SU-DHL-6 (cell line): ENCODE data around the gene ITPKB.

Experiments used
- H2AFZ ChIP-seq: fragments of 200-600 bp; sonication (generic); 2 replicates; pipeline ENCODE4 v1.6.1; 2014; ENCODE audit warnings: low read depth, mild to moderate bottlenecking, moderate library complexity, mixed read lengths, antibody characterized with exemption, low read length; ENCODE audit not compliant: severe bottlenecking
- H3F3A ChIP-seq: fragments of 200-600 bp; shearing (Covaris generic); 2 replicates; pipeline ENCODE4 v1.6.0; 2016; ENCODE audit warnings: antibody characterized with exemption, mild to moderate bottlenecking; ENCODE audit not compliant: insufficient read depth
- H3K27ac ChIP-seq: fragments of 200-600 bp; sonication (generic); 2 replicates; pipeline ENCODE4 v1.5.1; 2016; ENCODE audit warnings: low read depth, mild to moderate bottlenecking, low read length, moderate library complexity, mixed read lengths
- H3K27me3 ChIP-seq: fragments of 200-600 bp; sonication (generic), shearing (Covaris generic); 2 replicates; pipeline ENCODE4 v1.6.0; 2014; ENCODE audit warnings: mild to moderate bottlenecking, low read length
- H3K36me3 ChIP-seq: fragments of 200-600 bp; sonication (generic); 2 replicates; pipeline ENCODE4 v1.6.1; 2014; ENCODE audit warnings: mild to moderate bottlenecking, low read length, mixed read lengths
- H3K4me2 ChIP-seq: fragments of 300-600, 200-600 bp; shearing (Covaris generic), sonication (generic); 2 replicates; pipeline ENCODE4 v1.6.0; 2014; ENCODE audit warnings: low read length, low read depth, mild to moderate bottlenecking; ENCODE audit not compliant: poor library complexity, severe bottlenecking
- H3K4me3 ChIP-seq: fragments of 200-600 bp; sonication (generic); 2 replicates; pipeline ENCODE4 v1.5.1; 2014; ENCODE audit warnings: antibody characterized with exemption, low read length, mild to moderate bottlenecking, mixed read lengths; ENCODE audit not compliant: insufficient read depth, poor library complexity, severe bottlenecking
- H3K79me2 ChIP-seq: fragments of 200-600 bp; sonication (generic); 2 replicates; pipeline ENCODE4 v1.6.1; 2014; ENCODE audit warnings: mild to moderate bottlenecking, low read length, moderate library complexity; ENCODE audit not compliant: insufficient read depth
- H3K9ac ChIP-seq: fragments of 200-600 bp; sonication (generic); 2 replicates; pipeline ENCODE4 v1.7.0; 2014; ENCODE audit warnings: mild to moderate bottlenecking, low read length
- H3K9me2 ChIP-seq: fragments of 200-600 bp; sonication (generic); replicated peaks from 2 replicates; pipeline ENCODE4 v1.6.1; 2014; ENCODE audit warnings: low read length; ENCODE audit not compliant: insufficient read depth
- H3K9me3 ChIP-seq: fragments of 200-600 bp; sonication (generic); 2 replicates; pipeline ENCODE4 v1.6.1; 2014; ENCODE audit warnings: low read length, mixed read lengths; ENCODE audit not compliant: insufficient read depth
- H4K20me1 ChIP-seq: fragments of 200-600 bp; sonication (generic); 2 replicates; pipeline ENCODE4 v1.6.1; 2014; ENCODE audit warnings: low read depth, mild to moderate bottlenecking, antibody characterized with exemption, low read length, moderate library complexity, mixed read lengths
- EZH2phosphoT487 ChIP-seq: fragments of 200-600 bp; sonication (generic), shearing (Covaris generic); conservative IDR thresholded peaks from 2 replicates; pipeline ENCODE4 v1.6.1; 2018; ENCODE audit warnings: mild to moderate bottlenecking, antibody characterized with exemption, low read length, moderate library complexity, mixed read lengths
- TF ChIP-seq, protein P1 (sequence below): fragments of 200-600 bp; sonication (generic); IDR thresholded peaks from one replicate; pipeline ENCODE4 v1.5.1; 2017; ENCODE audit warnings: antibody characterized with exemption, mild to moderate bottlenecking, low read length, moderate library complexity; ENCODE audit not compliant: insufficient read depth, poor library complexity, severe bottlenecking

The ITPKB gene

DNA sequence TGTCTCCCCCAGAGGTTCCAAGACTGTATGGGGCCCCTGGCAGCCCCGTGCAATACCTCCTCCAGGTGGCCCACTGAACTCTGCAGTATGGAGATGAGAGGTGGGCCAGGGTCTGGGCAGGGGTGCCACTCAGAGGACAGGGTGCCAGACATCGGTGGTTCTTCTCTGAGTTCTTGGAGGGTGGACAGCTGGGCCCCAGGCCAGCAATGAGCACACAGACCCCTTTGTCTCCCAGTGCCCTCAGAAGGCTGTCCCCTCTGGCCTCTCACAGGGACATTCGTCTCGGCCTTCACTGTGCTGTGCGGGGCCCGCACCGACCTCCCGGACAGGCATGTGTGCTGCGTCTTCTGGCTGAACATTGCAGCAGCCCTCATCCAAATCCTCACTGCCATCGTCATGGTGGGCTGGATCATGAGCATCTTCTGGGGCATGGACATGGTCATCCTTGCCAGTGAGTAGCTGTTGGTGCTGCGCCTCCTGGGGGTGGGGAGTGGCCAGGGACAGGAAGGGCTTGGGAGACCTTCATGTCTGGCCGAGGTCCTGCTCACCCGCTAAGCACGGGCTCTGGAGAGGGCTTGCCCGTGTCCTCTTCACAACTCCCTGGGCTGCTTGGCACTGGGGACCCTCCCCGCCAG, 142.4 kb downstream of the ITPKB start:
- Histone ChIP-seq H3K36me3 (no peaks in the 10 kb centered on the region), H3K4me3 (no peak overlapping the region), H3K9me3 (no peaks in the 10 kb centered on the region), H3K27me3 (no peaks in the 10 kb centered on the region), H3K9ac (no peak overlapping the region), H3K9me2 (no peaks in the 10 kb centered on the region), H3K4me2 (no peak overlapping the region), H2AFZ (no peak overlapping the region), H3K79me2 (no peaks in the 10 kb centered on the region), H3F3A (no peaks in the 10 kb centered on the region), H3K27ac (no peak overlapping the region), H4K20me1 (no peaks in the 10 kb centered on the region)
- TF ChIP-seq, protein P1, sequence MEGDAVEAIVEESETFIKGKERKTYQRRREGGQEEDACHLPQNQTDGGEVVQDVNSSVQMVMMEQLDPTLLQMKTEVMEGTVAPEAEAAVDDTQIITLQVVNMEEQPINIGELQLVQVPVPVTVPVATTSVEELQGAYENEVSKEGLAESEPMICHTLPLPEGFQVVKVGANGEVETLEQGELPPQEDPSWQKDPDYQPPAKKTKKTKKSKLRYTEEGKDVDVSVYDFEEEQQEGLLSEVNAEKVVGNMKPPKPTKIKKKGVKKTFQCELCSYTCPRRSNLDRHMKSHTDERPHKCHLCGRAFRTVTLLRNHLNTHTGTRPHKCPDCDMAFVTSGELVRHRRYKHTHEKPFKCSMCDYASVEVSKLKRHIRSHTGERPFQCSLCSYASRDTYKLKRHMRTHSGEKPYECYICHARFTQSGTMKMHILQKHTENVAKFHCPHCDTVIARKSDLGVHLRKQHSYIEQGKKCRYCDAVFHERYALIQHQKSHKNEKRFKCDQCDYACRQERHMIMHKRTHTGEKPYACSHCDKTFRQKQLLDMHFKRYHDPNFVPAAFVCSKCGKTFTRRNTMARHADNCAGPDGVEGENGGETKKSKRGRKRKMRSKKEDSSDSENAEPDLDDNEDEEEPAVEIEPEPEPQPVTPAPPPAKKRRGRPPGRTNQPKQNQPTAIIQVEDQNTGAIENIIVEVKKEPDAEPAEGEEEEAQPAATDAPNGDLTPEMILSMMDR, result no peak

DNA sequence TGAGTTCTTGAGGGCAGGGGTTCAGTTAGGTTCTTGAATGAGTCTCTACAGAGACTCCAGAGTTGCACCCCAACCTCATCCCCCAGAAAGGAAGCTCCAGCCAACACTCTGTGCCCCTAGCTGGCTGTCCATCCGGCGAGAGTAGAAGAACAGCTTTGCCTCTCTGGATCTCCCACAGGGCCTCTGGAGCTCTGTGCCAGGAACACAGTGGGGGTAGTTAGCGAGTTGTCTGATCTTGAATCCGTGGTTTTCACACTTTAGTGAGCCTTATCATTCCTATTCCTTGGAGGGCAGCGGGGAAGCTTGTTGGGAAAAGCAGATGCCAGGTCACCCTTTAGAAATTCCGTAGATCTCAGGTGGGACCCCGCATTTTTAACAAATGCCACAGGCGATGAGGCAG, 145.5 kb downstream of the ITPKB start:
- Histone ChIP-seq H3F3A (no peaks in the 10 kb centered on the region), H2AFZ (no peak overlapping the region), H3K9ac (no peak overlapping the region), H3K36me3 (no peaks in the 10 kb centered on the region), H3K4me2 (no peak overlapping the region), H3K79me2 (no peaks in the 10 kb centered on the region), H4K20me1 (no peaks in the 10 kb centered on the region), H3K9me3 (no peaks in the 10 kb centered on the region), H3K9me2 (no peaks in the 10 kb centered on the region), H3K27me3 (no peaks in the 10 kb centered on the region), H3K4me3 (no peak overlapping the region), H3K27ac (no peak overlapping the region)
- TF ChIP-seq, protein P1, result no peak
- TF ChIP-seq EZH2phosphoT487, result no peak

DNA sequence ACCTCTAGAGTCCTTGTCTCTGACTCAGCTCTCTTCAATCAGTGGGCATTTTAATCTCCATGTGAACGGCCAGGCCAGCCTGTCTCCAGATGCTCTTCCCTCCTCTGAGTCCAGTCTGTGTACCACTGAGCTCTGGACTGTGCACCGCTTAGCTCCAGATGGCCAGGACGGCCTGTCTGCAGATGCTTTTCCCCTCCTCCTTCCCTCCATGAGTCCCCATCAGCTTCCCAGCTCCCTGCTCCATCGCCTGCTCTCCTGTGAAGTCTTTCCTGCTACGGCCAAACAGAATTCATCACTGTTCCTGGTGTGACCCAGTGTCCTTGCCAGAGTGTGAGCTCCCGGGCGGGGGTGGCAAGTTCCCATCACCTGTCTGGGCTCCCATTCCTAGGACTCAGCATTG, 148.5 kb downstream of the ITPKB start:
- no peak overlapping the region for H3K9ac ChIP-seq
- H3K4me2 ChIP-seq, result no peak overlapping the region
- no peaks in the 10 kb centered on the region for H3K36me3 ChIP-seq
- H3K79me2 ChIP-seq, result no peaks in the 10 kb centered on the region
- no peak overlapping the region for H3K4me3 ChIP-seq
- H3K27me3 ChIP-seq, result no peaks in the 10 kb centered on the region
- no peaks in the 10 kb centered on the region for H3K9me3 ChIP-seq
- H2AFZ ChIP-seq, result no peak overlapping the region
- H3K27ac ChIP-seq, result no peak overlapping the region
- TF ChIP-seq, protein P1, result no peak
- TF ChIP-seq EZH2phosphoT487, result no peak
- no peaks in the 10 kb centered on the region for H3F3A ChIP-seq
- no peaks in the 10 kb centered on the region for H3K9me2 ChIP-seq
- H4K20me1 ChIP-seq, result no peaks in the 10 kb centered on the region
